KMS-11 (cell line): Measurements from ENCODE around the gene MACROD1.
A peak's percentile ranks its signal among the peaks of the same experiment; 100 is the strongest.

Source experiments
- H2AFZ ChIP-seq: fragments of 200-600 bp; sonication (generic); 2 replicates; pipeline ENCODE4 v1.6.1; 2016; ENCODE audit warnings: antibody characterized with exemption, mixed run types, low read depth
- H3K27ac ChIP-seq: fragments of 200-600 bp; sonication (generic); 2 replicates; pipeline ENCODE4 v1.6.1; 2016; ENCODE audit warnings: mild to moderate bottlenecking, mixed run types
- H3K27me3 ChIP-seq: fragments of 200-600 bp; sonication (generic); 2 replicates; pipeline ENCODE4 v1.6.1; 2017; ENCODE audit warnings: mild to moderate bottlenecking, low read depth, mixed run types, moderate library complexity; ENCODE audit not compliant: insufficient read depth
- H3K36me3 ChIP-seq: fragments of 200-600 bp; sonication (generic); 2 replicates; pipeline ENCODE4 v1.6.1; 2017; ENCODE audit warnings: mild to moderate bottlenecking, mixed run types; ENCODE audit not compliant: insufficient read depth
- H3K4me1 ChIP-seq: fragments of 200-600 bp; sonication (generic); 2 replicates; pipeline ENCODE4 v1.6.1; 2016; ENCODE audit warnings: mild to moderate bottlenecking, low read depth, mixed run types; ENCODE audit not compliant: poor library complexity, severe bottlenecking
- H3K4me2 ChIP-seq: fragments of 200-600 bp; sonication (generic); 2 replicates; pipeline ENCODE4 v1.7.0; 2016; ENCODE audit warnings: mild to moderate bottlenecking, mixed run types
- H3K4me3 ChIP-seq: fragments of 200-600 bp; sonication (generic); IDR thresholded peaks from 2 replicates; pipeline ENCODE4 v1.6.1; 2017; ENCODE audit warnings: low read depth, low read length, mixed read lengths; ENCODE audit not compliant: insufficient read depth
- H3K79me2 ChIP-seq: fragments of 200-600 bp; sonication (generic); 2 replicates; pipeline ENCODE4 v1.6.1; 2016; ENCODE audit warnings: low read depth, mixed run types; ENCODE audit not compliant: insufficient read depth
- H3K9ac ChIP-seq: fragments of 200-600 bp; sonication (generic); 2 replicates; pipeline ENCODE4 v1.6.1; 2016; ENCODE audit warnings: mild to moderate bottlenecking, mixed run types
- H4K20me1 ChIP-seq: fragments of 200-600 bp; sonication (generic); 2 replicates; pipeline ENCODE4 v1.6.1; 2016; ENCODE audit warnings: mild to moderate bottlenecking, mixed run types; ENCODE audit not compliant: insufficient read depth
- TF ChIP-seq, protein P1 (sequence below): fragments of 200-600 bp; sonication (generic); conservative IDR thresholded peaks from 2 replicates; pipeline ENCODE4 v1.6.1; 2017; ENCODE audit warnings: low read depth, mild to moderate bottlenecking, antibody characterized with exemption, low read length, moderate library complexity, mixed read lengths

Gene MACROD1

DNA sequence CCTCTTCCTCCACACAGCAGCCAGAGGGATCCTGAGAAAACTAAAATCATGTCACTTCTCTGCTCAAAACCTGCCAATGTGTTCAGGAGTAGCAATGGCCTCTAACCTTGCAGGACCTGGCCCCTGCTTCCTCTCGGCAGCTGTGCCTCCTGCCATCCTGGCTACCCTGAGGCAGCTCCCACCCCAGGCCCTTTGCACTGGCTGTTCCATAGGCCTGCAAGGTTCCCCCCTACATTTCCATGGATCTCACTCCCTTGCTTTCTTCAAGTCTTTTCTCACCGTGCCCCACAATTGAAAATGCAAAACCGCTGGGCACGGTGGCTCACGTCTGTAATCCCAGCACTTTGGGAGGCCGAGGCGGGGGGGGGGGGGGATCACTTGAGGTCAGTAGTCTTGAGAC, 18.0 kb upstream of the MACROD1 start:
- Histone ChIP-seq H3K27me3 (no peaks in the 10 kb centered on the region), H3K79me2 (peaks cover 27% of the 10 kb centered on the region; the same call in 1 of the 2 replicates), H4K20me1 (peaks cover 5% of the 10 kb centered on the region; the same call in 1 of the 2 replicates), H3K4me3 (no peak overlapping the region), H2AFZ (no peak overlapping the region), H3K4me2 (peak overlapping the region; percentile 72), H3K4me1 (peaks cover 36% of the 10 kb centered on the region), H3K27ac (peak overlapping the region; percentile 82; the same call in 1 of the 2 replicates), H3K9ac (peak overlapping the region; percentile 78; the same call in 1 of the 2 replicates), H3K36me3 (peaks cover 8% of the 10 kb centered on the region; the same call in 1 of the 2 replicates)
- TF ChIP-seq, protein P1, sequence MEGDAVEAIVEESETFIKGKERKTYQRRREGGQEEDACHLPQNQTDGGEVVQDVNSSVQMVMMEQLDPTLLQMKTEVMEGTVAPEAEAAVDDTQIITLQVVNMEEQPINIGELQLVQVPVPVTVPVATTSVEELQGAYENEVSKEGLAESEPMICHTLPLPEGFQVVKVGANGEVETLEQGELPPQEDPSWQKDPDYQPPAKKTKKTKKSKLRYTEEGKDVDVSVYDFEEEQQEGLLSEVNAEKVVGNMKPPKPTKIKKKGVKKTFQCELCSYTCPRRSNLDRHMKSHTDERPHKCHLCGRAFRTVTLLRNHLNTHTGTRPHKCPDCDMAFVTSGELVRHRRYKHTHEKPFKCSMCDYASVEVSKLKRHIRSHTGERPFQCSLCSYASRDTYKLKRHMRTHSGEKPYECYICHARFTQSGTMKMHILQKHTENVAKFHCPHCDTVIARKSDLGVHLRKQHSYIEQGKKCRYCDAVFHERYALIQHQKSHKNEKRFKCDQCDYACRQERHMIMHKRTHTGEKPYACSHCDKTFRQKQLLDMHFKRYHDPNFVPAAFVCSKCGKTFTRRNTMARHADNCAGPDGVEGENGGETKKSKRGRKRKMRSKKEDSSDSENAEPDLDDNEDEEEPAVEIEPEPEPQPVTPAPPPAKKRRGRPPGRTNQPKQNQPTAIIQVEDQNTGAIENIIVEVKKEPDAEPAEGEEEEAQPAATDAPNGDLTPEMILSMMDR, result no peak

DNA sequence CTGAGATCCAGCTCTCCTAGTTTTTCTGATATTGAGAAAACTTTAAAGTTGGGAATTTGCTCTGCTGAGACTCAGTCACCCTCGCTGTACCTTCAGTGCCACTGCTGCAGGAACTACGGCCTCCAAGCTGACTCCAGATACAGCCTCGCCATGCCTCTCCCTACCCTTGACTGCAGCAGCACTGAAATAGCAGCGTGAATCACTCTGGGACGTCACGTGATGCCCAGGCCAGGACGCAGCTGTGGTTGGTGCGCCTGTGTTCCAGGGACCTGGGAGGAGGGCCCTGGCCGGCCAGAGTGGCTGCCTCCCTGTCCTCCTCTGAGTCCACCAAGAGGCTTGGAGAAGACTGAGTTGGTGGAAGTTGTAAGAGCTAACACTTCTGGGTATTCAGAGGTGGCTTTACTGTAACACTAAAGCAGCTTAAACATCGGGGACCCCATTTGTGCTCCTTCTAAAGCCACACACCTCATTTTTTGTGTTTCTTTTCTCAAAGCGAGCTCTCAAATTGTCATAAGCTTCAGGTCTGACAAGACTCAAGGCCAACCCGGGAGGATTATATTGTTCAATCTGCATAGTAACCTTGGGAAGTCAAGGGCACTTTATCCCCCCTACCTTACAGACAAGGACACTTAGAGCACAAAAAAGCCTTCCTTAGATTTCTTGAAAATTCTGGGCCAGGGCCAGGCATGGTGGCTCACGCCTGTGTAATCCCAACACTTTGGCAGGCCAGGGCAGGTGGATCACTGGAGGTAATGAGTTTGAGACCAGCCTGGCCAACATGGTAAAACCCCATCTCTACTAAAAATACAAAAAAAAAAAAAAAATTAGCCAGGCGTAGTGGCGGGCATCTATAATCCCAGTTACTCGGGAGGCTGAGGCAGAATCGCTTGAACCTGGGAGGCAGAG, 15.8 kb upstream of the MACROD1 start:
- no peak overlapping the region for H3K9ac ChIP-seq
- no peak overlapping the region for H3K4me3 ChIP-seq
- H2AFZ ChIP-seq, result no peak overlapping the region; the same call in 1 of the 2 replicates

DNA sequence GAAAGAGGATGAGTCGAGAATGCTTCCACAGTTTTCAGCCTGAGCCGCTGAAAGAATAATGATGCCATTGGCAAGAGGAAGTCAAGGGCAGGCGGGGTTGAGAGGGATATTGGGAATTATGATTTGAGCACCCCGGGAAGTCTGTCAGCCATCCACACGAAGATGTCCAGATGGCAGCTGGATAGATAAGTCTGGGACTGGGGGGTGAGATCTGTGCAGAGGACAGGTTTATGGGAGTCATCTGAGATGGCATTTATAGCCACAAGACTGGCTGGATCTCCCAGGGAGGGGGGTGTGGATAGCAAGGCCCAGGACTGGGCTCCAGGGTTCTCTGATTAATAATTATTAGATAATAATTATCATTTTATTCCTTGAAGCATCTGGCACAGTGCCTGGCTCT, 15.0 kb upstream of the MACROD1 start:
- Histone ChIP-seq H2AFZ (no peak overlapping the region), H3K4me3 (no peak overlapping the region), H3K27ac (peak overlapping the region; percentile 34; the same call in 1 of the 2 replicates)

More for the DNA sequence above, 15.8 kb upstream of the MACROD1 start:
- Histone ChIP-seq H4K20me1 (no peaks in the 10 kb centered on the region), H3K4me1 (peaks cover 36% of the 10 kb centered on the region), H3K27ac (peak overlapping the region; percentile 34), H3K27me3 (no peaks in the 10 kb centered on the region), H3K79me2 (peaks cover 27% of the 10 kb centered on the region; the same call in 1 of the 2 replicates), H3K36me3 (no peaks in the 10 kb centered on the region), H3K4me2 (peak overlapping the region; percentile 47)
- TF ChIP-seq, protein P1, result no peak

DNA sequence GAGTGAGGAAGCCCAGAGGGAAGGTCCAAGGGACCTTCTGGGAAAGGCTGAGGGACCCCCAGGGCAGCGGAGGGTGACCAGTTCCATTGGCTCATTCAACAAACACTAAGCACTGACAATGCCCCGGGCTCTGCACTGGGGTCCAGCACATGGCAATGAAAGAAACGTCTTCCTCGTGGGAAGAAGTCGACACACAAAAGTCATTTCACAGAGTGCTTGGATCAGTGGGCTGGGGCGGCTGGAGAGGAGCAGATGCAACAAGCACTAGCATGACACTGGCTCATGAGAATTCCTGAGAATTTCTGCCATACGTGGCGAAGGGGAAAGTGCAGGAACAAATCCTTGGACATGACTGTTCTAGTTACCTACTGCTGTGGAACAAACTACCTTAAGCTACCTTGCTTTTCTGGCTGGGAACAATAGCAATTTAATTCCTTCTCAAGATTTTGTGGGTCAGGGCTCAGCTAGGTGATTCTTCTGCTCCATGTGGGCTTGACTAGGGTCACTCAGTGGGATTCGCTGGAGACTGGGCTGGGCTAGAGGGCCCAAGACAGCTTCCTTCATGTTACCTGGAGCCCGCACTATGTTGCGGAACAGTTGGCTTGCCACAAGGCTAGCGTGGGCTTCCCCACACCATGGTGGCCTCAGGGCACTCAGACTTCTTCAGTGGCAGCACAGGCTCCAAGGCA, 13.2 kb upstream of the MACROD1 start:
- H3K4me1 ChIP-seq, result peaks cover 35% of the 10 kb centered on the region
- no peak overlapping the region for H3K27ac ChIP-seq
- no peaks in the 10 kb centered on the region for H4K20me1 ChIP-seq
- no peak overlapping the region for H3K4me2 ChIP-seq
- TF ChIP-seq, protein P1, result no peak
- H3K27me3 ChIP-seq, result no peaks in the 10 kb centered on the region
- H2AFZ ChIP-seq, result no peak overlapping the region
- no peak overlapping the region for H3K4me3 ChIP-seq
- peaks cover 15% of the 10 kb centered on the region; the same call in 1 of the 2 replicates for H3K79me2 ChIP-seq
- no peaks in the 10 kb centered on the region for H3K36me3 ChIP-seq
- no peak overlapping the region for H3K9ac ChIP-seq

More for the DNA sequence above, 15.0 kb upstream of the MACROD1 start:
- Histone ChIP-seq H3K9ac (no peak overlapping the region), H3K36me3 (no peaks in the 10 kb centered on the region), H3K27me3 (no peaks in the 10 kb centered on the region), H3K4me1 (peaks cover 36% of the 10 kb centered on the region), H3K4me2 (peak overlapping the region; percentile 47; the same call in 1 of the 2 replicates), H4K20me1 (no peaks in the 10 kb centered on the region), H3K79me2 (peaks cover 27% of the 10 kb centered on the region; the same call in 1 of the 2 replicates)
- TF ChIP-seq, protein P1, result no peak
